Neuronal stem cell (in vitro differentiated cells): ENCODE measurements around the gene NUDT1.

Experiments
- DNase-seq: peaks from one replicate; pipeline ENCODE4 v3.0.0-alpha.2; 2013; ENCODE audit warnings: low spot score
- H2AFZ ChIP-seq: one replicate; pipeline ENCODE4 v1.6.1; 2013; ENCODE audit warnings: mild to moderate bottlenecking, low read length, inconsistent platforms
- H2AK5ac ChIP-seq: 2 replicates; pipeline ENCODE4 v1.6.1; 2013; ENCODE audit warnings: low read depth, mild to moderate bottlenecking, inconsistent platforms, low read length, moderate library complexity, mixed read lengths
- H2BK120ac ChIP-seq: 2 replicates; pipeline ENCODE4 v1.6.1; 2013; ENCODE audit warnings: low read depth, mild to moderate bottlenecking, inconsistent platforms, low read length, moderate library complexity, mixed read lengths
- H2BK12ac ChIP-seq: one replicate; pipeline ENCODE4 v1.6.1; 2013; ENCODE audit warnings: low read length, inconsistent platforms
- H2BK15ac ChIP-seq: 2 replicates; pipeline ENCODE4 v1.6.1; 2013; ENCODE audit warnings: mild to moderate bottlenecking, low read length, inconsistent platforms, mixed read lengths
- H2BK5ac ChIP-seq: one replicate; pipeline ENCODE4 v1.6.1; 2013; ENCODE audit warnings: inconsistent platforms, mild to moderate bottlenecking, low read length, moderate library complexity
- H3K14ac ChIP-seq: one replicate; pipeline ENCODE4 v1.6.1; 2013; ENCODE audit warnings: low read length, inconsistent platforms
- H3K18ac ChIP-seq: 2 replicates; pipeline ENCODE4 v1.6.1; 2013; ENCODE audit warnings: low read length, inconsistent platforms
- H3K23ac ChIP-seq: 2 replicates; pipeline ENCODE4 v1.6.1; 2013; ENCODE audit warnings: low read depth, mild to moderate bottlenecking, mixed read lengths, low read length, inconsistent platforms; ENCODE audit not compliant: poor library complexity
- H3K27ac ChIP-seq: replicated peaks from 3 replicates; pipeline ENCODE4 v1.5.1; 2013; ENCODE audit warnings: low read length, inconsistent platforms
- H3K27me3 ChIP-seq, 3 experiments: 2 replicates each; pipeline ENCODE4 v1.6.1; 2013; ENCODE audit warnings: low read length in 3 of 3, mild to moderate bottlenecking in 2 of 3, inconsistent platforms in 1 of 3, low read depth in 1 of 3, mixed read lengths in 1 of 3, moderate library complexity in 1 of 3; ENCODE audit not compliant: control insufficient read depth in 3 of 3, insufficient read depth in 3 of 3
- H3K36me3 ChIP-seq, 2 donors: replicated peaks in 1 of 2; 2 replicates each; pipeline ENCODE4 v1.6.1; 2013; ENCODE audit warnings: low read length in 2 of 2; ENCODE audit not compliant: control insufficient read depth in 2 of 2, insufficient read depth in 2 of 2
- H3K4ac ChIP-seq: 2 replicates; pipeline ENCODE4 v1.6.1; 2013; ENCODE audit warnings: inconsistent platforms, mild to moderate bottlenecking, low read length, moderate library complexity
- H3K4me1 ChIP-seq, 2 donors: 1 replicate in 1 of 2; 2 replicates in 1 of 2; pipeline ENCODE4 v1.6.1; 2013; ENCODE audit warnings: low read length in 2 of 2, low read depth in 1 of 2; ENCODE audit not compliant: control insufficient read depth in 2 of 2, insufficient read depth in 1 of 2
- H3K4me2 ChIP-seq: one replicate; pipeline ENCODE4 v1.6.1; 2013; ENCODE audit warnings: mild to moderate bottlenecking, low read length, inconsistent platforms; ENCODE audit not compliant: insufficient read depth, poor library complexity, severe bottlenecking
- H3K4me3 ChIP-seq, 2 donors: 2 replicates each; pipeline ENCODE4 v1.5.1; 2013; ENCODE audit warnings: low read length in 2 of 2, mild to moderate bottlenecking in 2 of 2, inconsistent platforms in 1 of 2, moderate library complexity in 1 of 2
- H3K79me1 ChIP-seq: one replicate; pipeline ENCODE4 v1.6.1; 2013; ENCODE audit warnings: low read depth, mild to moderate bottlenecking, inconsistent platforms, low read length, moderate library complexity
- H3K9ac ChIP-seq: one replicate; pipeline ENCODE4 v1.6.1; 2013; ENCODE audit warnings: mild to moderate bottlenecking, low read depth, low read length, inconsistent platforms; ENCODE audit not compliant: poor library complexity
- H3K9me3 ChIP-seq, 2 donors: replicated peaks in 1 of 2; 2 replicates each; pipeline versions ENCODE3 to v1.6.1; 2013; ENCODE audit warnings: low read length in 2 of 2, mild to moderate bottlenecking in 2 of 2, inconsistent platforms in 1 of 2, low read depth in 1 of 2, mixed read lengths in 1 of 2, moderate library complexity in 1 of 2; ENCODE audit not compliant: control insufficient read depth in 2 of 2, insufficient read depth in 1 of 2
- H4K8ac ChIP-seq: one replicate; pipeline ENCODE4 v1.6.1; 2013; ENCODE audit warnings: low read depth, mild to moderate bottlenecking, inconsistent platforms, low read length, moderate library complexity
- H4K91ac ChIP-seq: one replicate; pipeline ENCODE4 v1.6.1; 2013; ENCODE audit warnings: low read length, low read depth, mild to moderate bottlenecking, inconsistent platforms; ENCODE audit not compliant: poor library complexity
- WGBS, 2 donors: extraction: QIAGEN DNeasy Blood & Tissue Kit; methylation state at CpG; one replicate each; pipeline ENCODE4 v1.1.7; 2013; ENCODE audit warnings: missing lambda C conversion rate in 2 of 2, mixed read lengths in 1 of 2; ENCODE audit not compliant: insufficient read length in 2 of 2, insufficient replicate concordance in 1 of 2; ENCODE audit errors: extremely low coverage in 2 of 2; 5-methylcytosine and 5-hydroxymethylcytosine counted together

NUDT1 gene

GRCh38 chr7:2198206-2198605 lies 43.8 kb upstream of the NUDT1 start:
- Histone ChIP-seq H3K27ac (no peak overlapping the region), H3K4me2 (no peak overlapping the region), H3K9me3 (peaks cover 9 to 15% of the 10 kb centered on the region in 2 donors), H2AK5ac (no peak overlapping the region), H3K36me3 (peaks cover 14 to 86% of the 10 kb centered on the region in 2 donors), H3K27me3 (no peaks in the 10 kb centered on the region), H2AFZ (no peak overlapping the region), H2BK15ac (no peak overlapping the region), H4K91ac (no peak overlapping the region), H2BK12ac (no peak overlapping the region), H4K8ac (no peak overlapping the region), H3K79me1 (peaks cover 18% of the 10 kb centered on the region), H3K4ac (no peak overlapping the region), H3K14ac (no peak overlapping the region), H2BK5ac (no peak overlapping the region), H2BK120ac (no peak overlapping the region), H3K4me1 (peaks cover under 1 to 2% of the 10 kb centered on the region in 2 donors), H3K4me3 (no peak overlapping the region), H3K18ac (no peak overlapping the region), H3K9ac (no peak overlapping the region), H3K23ac (no peak overlapping the region)
- no CpG with 5 or more reads among the region's 15 CpGs for WGBS, 2 donors
- DNase-seq = no peak

GRCh38 chr7:2198760-2199159 lies 43.3 kb upstream of the NUDT1 start:
- Histone ChIP-seq H3K9me3 (peaks cover 9 to 15% of the 10 kb centered on the region in 2 donors), H3K23ac (peak overlapping the region; percentile 20), H3K4me2 (no peak overlapping the region), H2BK12ac (no peak overlapping the region), H3K9ac (no peak overlapping the region), H3K27me3 (no peaks in the 10 kb centered on the region), H2BK120ac (no peak overlapping the region), H3K18ac (no peak overlapping the region), H2BK15ac (no peak overlapping the region), H2BK5ac (no peak overlapping the region), H4K8ac (no peak overlapping the region), H3K14ac (no peak overlapping the region), H2AFZ (no peak overlapping the region), H3K4me1 (peaks cover 3 to 6% of the 10 kb centered on the region in 2 donors), H3K27ac (no peak overlapping the region), H3K4ac (no peak overlapping the region), H3K4me3 (no peak overlapping the region), H2AK5ac (no peak overlapping the region), H3K36me3 (peaks cover 14 to 81% of the 10 kb centered on the region in 2 donors), H4K91ac (no peak overlapping the region), H3K79me1 (peaks cover 16% of the 10 kb centered on the region)
- no peak for DNase-seq
- no CpG with 5 or more reads among the region's 10 CpGs for WGBS, 2 donors

GRCh38 chr7:2199528-2199927 lies 42.5 kb upstream of the NUDT1 start:
- no peak overlapping the region for H2AFZ ChIP-seq
- no peak overlapping the region for H3K27ac ChIP-seq
- no peak overlapping the region for H4K91ac ChIP-seq
- no peak overlapping the region for H3K23ac ChIP-seq
- no peak overlapping the region for H2BK15ac ChIP-seq
- no CpG with 5 or more reads among the region's 16 CpGs for WGBS, 2 donors
- no peak overlapping the region for H3K4ac ChIP-seq
- no peak for DNase-seq
- no peak overlapping the region for H3K9ac ChIP-seq
- no peaks in the 10 kb centered on the region for H3K27me3 ChIP-seq
- H4K8ac ChIP-seq = no peak overlapping the region
- peaks cover 16 to 74% of the 10 kb centered on the region in 2 donors for H3K36me3 ChIP-seq
- H2BK5ac ChIP-seq = no peak overlapping the region
- no peak overlapping the region for H3K18ac ChIP-seq
- H2AK5ac ChIP-seq = no peak overlapping the region
- no peak overlapping the region for H2BK120ac ChIP-seq
- no peak overlapping the region for H2BK12ac ChIP-seq
- peak overlapping the region in 1 of 2 donors; percentile 42 for H3K4me3 ChIP-seq
- no peak overlapping the region for H3K14ac ChIP-seq
- no peak overlapping the region for H3K4me2 ChIP-seq
- H3K9me3 ChIP-seq = peaks cover 9 to 15% of the 10 kb centered on the region in 2 donors
- H3K79me1 ChIP-seq = peaks cover 16% of the 10 kb centered on the region
- peaks cover 7 to 14% of the 10 kb centered on the region in 2 donors for H3K4me1 ChIP-seq

GRCh38 chr7:2199956-2200583 lies 42.0 kb upstream of the NUDT1 start:
- no peak overlapping the region for H4K8ac ChIP-seq
- H3K27ac ChIP-seq = no peak overlapping the region
- peaks cover 9 to 14% of the 10 kb centered on the region in 2 donors for H3K9me3 ChIP-seq
- no peak overlapping the region for H3K14ac ChIP-seq
- DNase-seq = no peak
- no peak overlapping the region for H2AFZ ChIP-seq
- no peak overlapping the region for H3K4ac ChIP-seq
- no peak overlapping the region for H2BK12ac ChIP-seq
- no peak overlapping the region for H2BK15ac ChIP-seq
- H3K4me1 ChIP-seq = peaks cover 7 to 16% of the 10 kb centered on the region in 2 donors
- no CpG with 5 or more reads among the region's 25 CpGs for WGBS, 2 donors
- no peak overlapping the region for H4K91ac ChIP-seq
- no peak overlapping the region for H3K23ac ChIP-seq
- no peak overlapping the region for H3K9ac ChIP-seq
- no peak overlapping the region for H2BK120ac ChIP-seq
- H2AK5ac ChIP-seq = no peak overlapping the region
- no peaks in the 10 kb centered on the region for H3K27me3 ChIP-seq
- peak overlapping the region in 1 of 2 donors; percentile 42 for H3K4me3 ChIP-seq
- H3K36me3 ChIP-seq = peaks cover 16 to 70% of the 10 kb centered on the region in 2 donors
- H3K4me2 ChIP-seq = no peak overlapping the region
- H3K18ac ChIP-seq = no peak overlapping the region
- H3K79me1 ChIP-seq = peaks cover 16% of the 10 kb centered on the region
- no peak overlapping the region for H2BK5ac ChIP-seq
